H1 (cell line): ENCODE measurements around the gene CTF1. TPM values are rescaled to one million over a fixed set of nuclear protein-coding genes. Genes with fewer than 3 reads are reported as not detected.

Experiments
- ASH2L ChIP-seq: fragments of 200-600, 300-600 bp; sonication (generic); IDR thresholded peaks from one replicate; pipeline ENCODE4 v1.7.1; 2017; ENCODE audit warnings: low read length
- YY1 ChIP-seq: IDR thresholded peaks from 2 replicates; pipeline ENCODE4 v1.6.1; 2011; ENCODE audit warnings: low read depth, mild to moderate bottlenecking, low read length
- polyA plus RNA-seq, 7 experiments: library from polyadenylated mRNA; depleted of rRNA in 3 of 7; stranded (reverse) in 5 of 7; unstranded in 2 of 7; fragments of >200 nt in 5 of 7; fragments of 200-250 nt in 2 of 7; gene quantifications; 1 replicate in 5 of 7; 2 replicates in 1 of 7; 4 replicates in 1 of 7; pipeline versions ENCODE4 v1.2.1 to v1.2.3, GENCODE V29; 2011 to 2013; ENCODE audit warnings: missing spikeins in 2 of 7, mixed read lengths in 2 of 7
- total RNA-seq: library from RNA; stranded (reverse); fragmentation: NEBNext Ultra II Directional; extraction: Animal tissue kit (Norgen Biotek cat#: 25700); gene quantifications from 2 replicates; pipeline ENCODE4 v1.2.1, GENCODE V29; 2021

Gene CTF1
- total and polyA plus RNA-seq, 2 of the 8 experiments (the other 6 are each of a cell fraction or from before 2014, with no cell fraction given): 0.97 to 3.4 TPM

- TF ChIP-seq ASH2L (no peak), YY1 (no peak)
Measured at GRCh38 chr16:30867747-30868146, 28.7 kb upstream of the CTF1 start (continued).
